Measurements from ENCODE around the gene ASB14. TPM values are rescaled to one million over a fixed set of nuclear protein-coding genes. Genes with fewer than 3 reads are reported as not detected.

ASB14 gene
- total RNA-seq, 1 donor from 2014 or later: not detected

- no peak for TF ChIP-seq CTCF (IDR thresholded peaks at IDR 0.05; ENCODE audit: unreplicated experiment)
- H3K27me3 Mint-ChIP-seq: no peaks in the 10 kb centered on the region
These were observed 17.1 kb downstream of the ASB14 start for GRCh38 chr3:57275393-57275792.

GRCh38 chr3:57274845-57275244, 17.6 kb downstream of the ASB14 start:
- H3K27me3 Mint-ChIP-seq: no peaks in the 10 kb centered on the region
- no peak for DNase-seq (ENCODE audit: low spot score, unreplicated experiment)
- no peak overlapping the region for H3K4me3 Mint-ChIP-seq (ENCODE audit: low read depth)
- H3K9me3 Mint-ChIP-seq (ENCODE audit: low read depth): peaks cover 3% of the 10 kb centered on the region
- no peaks in the 10 kb centered on the region for H3K4me1 Mint-ChIP-seq (ENCODE audit: low read depth)
- H3K27ac Mint-ChIP-seq: no peak overlapping the region
- no peak for TF ChIP-seq CTCF (IDR thresholded peaks at IDR 0.05; ENCODE audit: unreplicated experiment)
- peaks cover 14% of the 10 kb centered on the region for H3K36me3 Mint-ChIP-seq (ENCODE audit: insufficient read depth)

More at GRCh38 chr3:57275393-57275792, 17.1 kb downstream of the ASB14 start:
- peaks cover 14% of the 10 kb centered on the region for H3K36me3 Mint-ChIP-seq (ENCODE audit: insufficient read depth)
- H3K27ac Mint-ChIP-seq: no peak overlapping the region
- no peak overlapping the region for H3K4me3 Mint-ChIP-seq (ENCODE audit: low read depth)
- peaks cover 5% of the 10 kb centered on the region for H3K9me3 Mint-ChIP-seq (ENCODE audit: low read depth)
- H3K4me1 Mint-ChIP-seq (ENCODE audit: low read depth): no peaks in the 10 kb centered on the region
- no peak for DNase-seq (ENCODE audit: low spot score, unreplicated experiment)

GRCh38 chr3:57268416-57268815, 24.1 kb downstream of the ASB14 start:
- no peaks in the 10 kb centered on the region for H3K4me1 Mint-ChIP-seq (ENCODE audit: low read depth)
- no peaks in the 10 kb centered on the region for H3K27me3 Mint-ChIP-seq
- no peak overlapping the region for H3K4me3 Mint-ChIP-seq (ENCODE audit: low read depth)
- no peak overlapping the region for H3K27ac Mint-ChIP-seq
- DNase-seq (ENCODE audit: low spot score, unreplicated experiment): no peak
- peaks cover 22% of the 10 kb centered on the region for H3K9me3 Mint-ChIP-seq (ENCODE audit: low read depth)
- TF ChIP-seq CTCF (IDR thresholded peaks at IDR 0.05; ENCODE audit: unreplicated experiment): no peak
- H3K36me3 Mint-ChIP-seq (ENCODE audit: insufficient read depth): peaks cover 47% of the 10 kb centered on the region

- TF ChIP-seq CTCF (IDR thresholded peaks at IDR 0.05; ENCODE audit: unreplicated experiment): no peak
- DNase-seq (ENCODE audit: low spot score, unreplicated experiment): no peak
- Mint-ChIP-seq H3K4me1 (ENCODE audit: low read depth) (no peaks in the 10 kb centered on the region), H3K4me3 (ENCODE audit: low read depth) (no peak overlapping the region), H3K36me3 (ENCODE audit: insufficient read depth) (peaks cover 67% of the 10 kb centered on the region), H3K27ac (no peak overlapping the region), H3K9me3 (ENCODE audit: low read depth) (peaks cover 33% of the 10 kb centered on the region), H3K27me3 (no peaks in the 10 kb centered on the region)
These were observed 30.6 kb downstream of the ASB14 start for GRCh38 chr3:57261929-57262328.

GRCh38 chr3:57261119-57261518, 31.4 kb downstream of the ASB14 start:
- TF ChIP-seq CTCF (IDR thresholded peaks at IDR 0.05; ENCODE audit: unreplicated experiment): no peak
- Mint-ChIP-seq H3K9me3 (ENCODE audit: low read depth) (peaks cover 32% of the 10 kb centered on the region), H3K36me3 (ENCODE audit: insufficient read depth) (peaks cover 59% of the 10 kb centered on the region), H3K4me3 (ENCODE audit: low read depth) (no peak overlapping the region), H3K27me3 (no peaks in the 10 kb centered on the region), H3K27ac (no peak overlapping the region), H3K4me1 (ENCODE audit: low read depth) (no peaks in the 10 kb centered on the region)
- no peak for DNase-seq (ENCODE audit: low spot score, unreplicated experiment)

All from progenitor cell of endocrine pancreas (in vitro differentiated cells).